GM18870 (cell line): Measurements from ENCODE around the gene MEOX2.

Source experiments
- ATAC-seq: cut with Tn5 transposase; IDR thresholded peaks from one replicate; pipeline ENCODE4 v1.9.1; 2021; ENCODE audit warnings: moderate library complexity; ENCODE audit not compliant: unreplicated experiment

MEOX2 gene

GRCh38 chr7:15686295-15686956 lies at the start of gene MEOX2:
TSS of gene MEOX2 (minus strand) at chr7:15686683. CDS start at chr7:15686402, 281 bp downstream.
- no peak for ATAC-seq

GRCh38 chr7:15729746-15730145 lies 43.3 kb upstream of the MEOX2 start:
- no peak for ATAC-seq

GRCh38 chr7:15725051-15725450 lies 38.6 kb upstream of the MEOX2 start:
- no peak for ATAC-seq

GRCh38 chr7:15723841-15724240 lies 37.4 kb upstream of the MEOX2 start:
- no peak for ATAC-seq

- no peak for ATAC-seq
Observed at GRCh38 chr7:15720849-15721471, 34.5 kb upstream of the MEOX2 start.

- ATAC-seq: no peak
Observed at GRCh38 chr7:15719311-15719710, 32.8 kb upstream of the MEOX2 start.

GRCh38 chr7:15715435-15715834 lies 29.0 kb upstream of the MEOX2 start:
- ATAC-seq: no peak

GRCh38 chr7:15709978-15710377 lies 23.5 kb upstream of the MEOX2 start:
- no peak for ATAC-seq

GRCh38 chr7:15707570-15707969 lies 21.1 kb upstream of the MEOX2 start:
- ATAC-seq: no peak

GRCh38 chr7:15703732-15704131 lies 17.2 kb upstream of the MEOX2 start:
- ATAC-seq: no peak

- no peak for ATAC-seq
Observed at GRCh38 chr7:15692501-15693020, 6.1 kb upstream of the MEOX2 start.

GRCh38 chr7:15688911-15689310 lies 2.4 kb upstream of the MEOX2 start:
- no peak for ATAC-seq

- no peak for ATAC-seq
Observed at GRCh38 chr7:15688279-15688626, 1.8 kb upstream of the MEOX2 start.

GRCh38 chr7:15687546-15688278 lies 1.2 kb upstream of the MEOX2 start:
- no peak for ATAC-seq

GRCh38 chr7:15686957-15687545 lies 568 bp upstream of the MEOX2 start:
- no peak for ATAC-seq

- ATAC-seq: no peak
Observed at GRCh38 chr7:15685358-15686294, 857 bp downstream of the MEOX2 start.

GRCh38 chr7:15684871-15685270 lies 1.6 kb downstream of the MEOX2 start:
- ATAC-seq: no peak

- no peak for ATAC-seq
Observed at GRCh38 chr7:15684111-15684800, 2.2 kb downstream of the MEOX2 start.

GRCh38 chr7:15682751-15683245 lies 3.7 kb downstream of the MEOX2 start:
- ATAC-seq: no peak

GRCh38 chr7:15682111-15682510 lies 4.4 kb downstream of the MEOX2 start:
- ATAC-seq: no peak
